ENCODE measurements around the gene TMEM178B.

DNA sequence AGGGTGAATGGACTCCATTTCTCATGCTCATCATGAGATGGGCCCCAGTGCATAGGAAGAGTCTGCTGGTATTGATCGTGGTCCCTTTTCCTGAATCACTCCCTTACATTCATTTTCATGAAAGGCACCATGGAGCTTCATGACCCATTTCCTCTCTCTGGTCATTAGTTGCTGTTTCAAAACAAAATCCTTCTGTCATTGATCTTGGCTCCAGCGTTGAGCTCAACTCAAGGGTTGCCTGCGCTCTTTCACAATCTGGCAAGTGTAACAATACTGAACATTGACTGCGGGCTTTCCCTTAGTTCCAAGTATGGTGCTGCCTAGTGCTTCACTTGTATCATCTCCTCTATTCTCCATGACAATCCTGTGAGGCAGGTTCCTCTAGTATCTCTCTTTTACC, 197.6 kb downstream of the TMEM178B start:
- TF ChIP-seq CTCF (conservative IDR thresholded peaks at IDR 0.05) (no peak), EZH2 (IDR thresholded peaks at IDR 0.05; ENCODE audit: low read depth) (no peak)

Data from PC-9 (cell line).